ENCODE results near the gene DKC1. TPM values are rescaled to one million over a fixed set of nuclear protein-coding genes. Genes with fewer than 3 reads are reported as not detected.

DKC1 gene
- total and polyA plus RNA-seq, 2 of the 4 experiments (the other 2 are of a cell fraction): 49.9 to 63.8 TPM

- no peak overlapping the region for H2BK15ac ChIP-seq (ENCODE audit: low read depth, low read length)
- no peaks in the 10 kb centered on the region for H3K79me1 ChIP-seq (ENCODE audit: low read depth in 1 of 2, low read length in 2 of 2)
- no peak overlapping the region for H2AK5ac ChIP-seq (ENCODE audit: low read depth, low read length)
- H4K8ac ChIP-seq (ENCODE audit: low read depth in 2 of 2, low read length in 2 of 2): no peak overlapping the region
- H4K5ac ChIP-seq (ENCODE audit: low read depth, low read length): no peak overlapping the region
- no peaks in the 10 kb centered on the region for H3K27me3 ChIP-seq (ENCODE audit: control insufficient read depth, insufficient read depth, low read length)
- no peak overlapping the region for H3K18ac ChIP-seq (ENCODE audit: low read depth, low read length)
- ChIA-PET CTCF (no interaction called here), POLR2A (ENCODE audit: unreplicated experiment) (no interaction called here)
- no peak overlapping the region for H3K23ac ChIP-seq (ENCODE audit: low read depth, low read length)
- DNase-seq (no peak), ATAC-seq (ENCODE audit: low read depth) (no peak)
- no peaks in the 10 kb centered on the region for H3K36me3 ChIP-seq (ENCODE audit: control insufficient read depth, insufficient read depth, low read length)
- H3K56ac ChIP-seq (ENCODE audit: extremely low read depth, insufficient read depth, low read length): no peak overlapping the region
- H2BK5ac ChIP-seq (ENCODE audit: low read depth, low read length, poor library complexity, severe bottlenecking): no peak overlapping the region
- H2AFZ ChIP-seq (replicated peaks; ENCODE audit: low read length, poor library complexity): no peak overlapping the region
- H3K4me2 ChIP-seq (ENCODE audit: low read depth, low read length): no peak overlapping the region
- H3K9me1 ChIP-seq (ENCODE audit: insufficient read depth, low read length): no peaks in the 10 kb centered on the region
- no peak for TF ChIP-seq MXI1 (IDR thresholded peaks at IDR 0.05; ENCODE audit: borderline replicate concordance, low read depth, low read length)
- TF ChIP-seq POLR2A (IDR thresholded peaks at IDR 0.05; ENCODE audit: low read depth, low read length): no peak
- TF ChIP-seq, protein P1, sequence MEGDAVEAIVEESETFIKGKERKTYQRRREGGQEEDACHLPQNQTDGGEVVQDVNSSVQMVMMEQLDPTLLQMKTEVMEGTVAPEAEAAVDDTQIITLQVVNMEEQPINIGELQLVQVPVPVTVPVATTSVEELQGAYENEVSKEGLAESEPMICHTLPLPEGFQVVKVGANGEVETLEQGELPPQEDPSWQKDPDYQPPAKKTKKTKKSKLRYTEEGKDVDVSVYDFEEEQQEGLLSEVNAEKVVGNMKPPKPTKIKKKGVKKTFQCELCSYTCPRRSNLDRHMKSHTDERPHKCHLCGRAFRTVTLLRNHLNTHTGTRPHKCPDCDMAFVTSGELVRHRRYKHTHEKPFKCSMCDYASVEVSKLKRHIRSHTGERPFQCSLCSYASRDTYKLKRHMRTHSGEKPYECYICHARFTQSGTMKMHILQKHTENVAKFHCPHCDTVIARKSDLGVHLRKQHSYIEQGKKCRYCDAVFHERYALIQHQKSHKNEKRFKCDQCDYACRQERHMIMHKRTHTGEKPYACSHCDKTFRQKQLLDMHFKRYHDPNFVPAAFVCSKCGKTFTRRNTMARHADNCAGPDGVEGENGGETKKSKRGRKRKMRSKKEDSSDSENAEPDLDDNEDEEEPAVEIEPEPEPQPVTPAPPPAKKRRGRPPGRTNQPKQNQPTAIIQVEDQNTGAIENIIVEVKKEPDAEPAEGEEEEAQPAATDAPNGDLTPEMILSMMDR (conservative IDR thresholded peaks at IDR 0.05; ENCODE audit: low read depth, low read length): no peak
- TF ChIP-seq RAD21 (IDR thresholded peaks at IDR 0.05; ENCODE audit: low read length): no peak
- TF ChIP-seq RFX5 (IDR thresholded peaks at IDR 0.05; ENCODE audit: low read depth, low read length): no peak
- TF ChIP-seq CEBPB (IDR thresholded peaks at IDR 0.05; ENCODE audit: low read depth, low read length): no peak
- TF ChIP-seq, protein P2, sequence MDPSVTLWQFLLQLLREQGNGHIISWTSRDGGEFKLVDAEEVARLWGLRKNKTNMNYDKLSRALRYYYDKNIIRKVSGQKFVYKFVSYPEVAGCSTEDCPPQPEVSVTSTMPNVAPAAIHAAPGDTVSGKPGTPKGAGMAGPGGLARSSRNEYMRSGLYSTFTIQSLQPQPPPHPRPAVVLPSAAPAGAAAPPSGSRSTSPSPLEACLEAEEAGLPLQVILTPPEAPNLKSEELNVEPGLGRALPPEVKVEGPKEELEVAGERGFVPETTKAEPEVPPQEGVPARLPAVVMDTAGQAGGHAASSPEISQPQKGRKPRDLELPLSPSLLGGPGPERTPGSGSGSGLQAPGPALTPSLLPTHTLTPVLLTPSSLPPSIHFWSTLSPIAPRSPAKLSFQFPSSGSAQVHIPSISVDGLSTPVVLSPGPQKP (IDR thresholded peaks at IDR 0.05; ENCODE audit: borderline replicate concordance, low read depth, low read length): no peak
- TF ChIP-seq NFE2L2 (IDR thresholded peaks at IDR 0.05; ENCODE audit: low read depth, low read length): no peak
- no peak for TF ChIP-seq FOS (IDR thresholded peaks at IDR 0.05; ENCODE audit: low read depth, low read length)
- no peak for TF ChIP-seq MAZ (IDR thresholded peaks at IDR 0.05; ENCODE audit: borderline replicate concordance, low read depth, low read length)
- H2BK120ac ChIP-seq (ENCODE audit: low read depth, low read length): no peak overlapping the region
- in situ Hi-C loops (cut with MboI; ENCODE audit: low sequenced_read_pairs) (loop anchor here (25.0 kb wide), 1 partner anchor 155 kb away; the partner anchor contains the start of gene CTAG1A), intact Hi-C loops (cut with micrococcal nuclease) (no loop called here), dilution Hi-C loops (cut with HindIII; ENCODE audit: low sequenced_read_pairs, unreplicated experiment) (no loop called here)
- no peaks in the 10 kb centered on the region for H4K20me1 ChIP-seq (ENCODE audit: insufficient read depth, low read length)
- H3K14ac ChIP-seq (replicated peaks; ENCODE audit: low read depth, low read length): no peak overlapping the region
- no peak overlapping the region for H2AK9ac ChIP-seq (replicated peaks; ENCODE audit: low read depth, low read length, poor library complexity)
- no peaks in the 10 kb centered on the region; the same call in 1 of the 2 replicates for H3K4me1 ChIP-seq (ENCODE audit: control insufficient read depth, insufficient read depth, low read length)
- no peak overlapping the region for H3K4ac ChIP-seq (ENCODE audit: low read depth, low read length)
- H2BK20ac ChIP-seq (ENCODE audit: low read depth, low read length): no peak overlapping the region
- H3K4me3 ChIP-seq (ENCODE audit: insufficient read depth, low read depth, low read length): no peak overlapping the region
- H4K91ac ChIP-seq (ENCODE audit: insufficient read depth, low read depth, low read length): no peak overlapping the region
- no TSS peak for BruUV-seq (replicated peaks)
- H3K9ac ChIP-seq (ENCODE audit: low read depth, low read length): no peak overlapping the region
- H3K27ac ChIP-seq (ENCODE audit: insufficient read depth, low read length): no peak overlapping the region
- H3K9me3 ChIP-seq (ENCODE audit: control insufficient read depth, insufficient read depth, low read length): no peaks in the 10 kb centered on the region
These were observed 20.1 kb upstream of the DKC1 start for GRCh38 chrX:154742613-154743012.
